ENCODE data around the gene LCNL1. TPM values are rescaled to one million over a fixed set of nuclear protein-coding genes. Genes with fewer than 3 reads are reported as not detected.

The LCNL1 gene
- total and polyA plus RNA-seq, 2 experiments from 2014 or later: 0.36 TPM; not detected in 1

GRCh38 chr9:136985027-136985602 lies 2.3 kb downstream of the LCNL1 start:
- H3K36me3 ChIP-seq: no peaks in the 10 kb centered on the region
- H3K4me3 ChIP-seq: no peak overlapping the region
- H3K27me3 ChIP-seq: peaks cover 37% of the 10 kb centered on the region
- H3K9me3 ChIP-seq (ENCODE audit: low read depth): no peaks in the 10 kb centered on the region
- TF ChIP-seq, protein P1, sequence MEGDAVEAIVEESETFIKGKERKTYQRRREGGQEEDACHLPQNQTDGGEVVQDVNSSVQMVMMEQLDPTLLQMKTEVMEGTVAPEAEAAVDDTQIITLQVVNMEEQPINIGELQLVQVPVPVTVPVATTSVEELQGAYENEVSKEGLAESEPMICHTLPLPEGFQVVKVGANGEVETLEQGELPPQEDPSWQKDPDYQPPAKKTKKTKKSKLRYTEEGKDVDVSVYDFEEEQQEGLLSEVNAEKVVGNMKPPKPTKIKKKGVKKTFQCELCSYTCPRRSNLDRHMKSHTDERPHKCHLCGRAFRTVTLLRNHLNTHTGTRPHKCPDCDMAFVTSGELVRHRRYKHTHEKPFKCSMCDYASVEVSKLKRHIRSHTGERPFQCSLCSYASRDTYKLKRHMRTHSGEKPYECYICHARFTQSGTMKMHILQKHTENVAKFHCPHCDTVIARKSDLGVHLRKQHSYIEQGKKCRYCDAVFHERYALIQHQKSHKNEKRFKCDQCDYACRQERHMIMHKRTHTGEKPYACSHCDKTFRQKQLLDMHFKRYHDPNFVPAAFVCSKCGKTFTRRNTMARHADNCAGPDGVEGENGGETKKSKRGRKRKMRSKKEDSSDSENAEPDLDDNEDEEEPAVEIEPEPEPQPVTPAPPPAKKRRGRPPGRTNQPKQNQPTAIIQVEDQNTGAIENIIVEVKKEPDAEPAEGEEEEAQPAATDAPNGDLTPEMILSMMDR (IDR thresholded peaks at IDR 0.05; ENCODE audit: low read depth, low read length): no peak
- H3K4me1 ChIP-seq (ENCODE audit: low read depth): peaks cover 22% of the 10 kb centered on the region
- no peak for DNase-seq (ENCODE audit: low read depth in 1 of 2, low spot score in 1 of 2)
- no peak overlapping the region for H3K27ac ChIP-seq

DNA sequence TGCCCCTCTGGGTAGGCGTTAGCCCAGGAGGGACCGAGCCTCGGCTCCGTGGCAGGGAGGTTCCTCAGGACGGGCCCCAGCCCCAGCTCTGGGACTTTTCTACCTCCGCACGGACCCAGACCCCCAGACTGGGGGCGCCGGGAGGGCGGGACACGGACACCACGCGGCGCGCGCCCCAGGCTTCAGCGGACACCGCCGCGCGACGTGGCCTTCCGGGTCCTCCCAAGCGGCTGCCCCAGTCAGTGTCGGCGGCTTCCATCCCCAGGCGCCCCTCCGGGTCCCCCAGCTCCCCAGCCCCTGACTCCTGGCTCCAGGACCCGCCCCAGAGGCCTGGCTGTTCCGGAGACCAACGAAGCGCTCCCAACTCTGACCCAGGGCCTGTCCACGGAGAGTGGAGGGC lies 3.1 kb downstream of the LCNL1 start:
- peaks cover 37% of the 10 kb centered on the region for H3K27me3 ChIP-seq

GRCh38 chr9:136988872-136989271 lies 6.1 kb downstream of the LCNL1 start:
- TF ChIP-seq, protein P1 (IDR thresholded peaks at IDR 0.05; ENCODE audit: low read depth, low read length): no peak
- H3K9me3 ChIP-seq (ENCODE audit: low read depth): no peaks in the 10 kb centered on the region
- H3K27ac ChIP-seq: no peak overlapping the region
- H3K4me1 ChIP-seq (ENCODE audit: low read depth): peaks cover 16% of the 10 kb centered on the region
- DNase-seq (ENCODE audit: low read depth in 1 of 2, low spot score in 1 of 2): no peak
- H3K4me3 ChIP-seq: no peak overlapping the region
- H3K27me3 ChIP-seq: peaks cover 35% of the 10 kb centered on the region
- H3K36me3 ChIP-seq: no peaks in the 10 kb centered on the region

More for the DNA sequence above, 3.1 kb downstream of the LCNL1 start:
- Histone ChIP-seq H3K4me3 (no peak overlapping the region), H3K4me1 (ENCODE audit: low read depth) (peaks cover 22% of the 10 kb centered on the region), H3K36me3 (no peaks in the 10 kb centered on the region), H3K9me3 (ENCODE audit: low read depth) (no peaks in the 10 kb centered on the region), H3K27ac (no peak overlapping the region)
- DNase-seq (ENCODE audit: low read depth in 1 of 2, low spot score in 1 of 2): no peak
- TF ChIP-seq, protein P1 (IDR thresholded peaks at IDR 0.05; ENCODE audit: low read depth, low read length): no peak

DNA sequence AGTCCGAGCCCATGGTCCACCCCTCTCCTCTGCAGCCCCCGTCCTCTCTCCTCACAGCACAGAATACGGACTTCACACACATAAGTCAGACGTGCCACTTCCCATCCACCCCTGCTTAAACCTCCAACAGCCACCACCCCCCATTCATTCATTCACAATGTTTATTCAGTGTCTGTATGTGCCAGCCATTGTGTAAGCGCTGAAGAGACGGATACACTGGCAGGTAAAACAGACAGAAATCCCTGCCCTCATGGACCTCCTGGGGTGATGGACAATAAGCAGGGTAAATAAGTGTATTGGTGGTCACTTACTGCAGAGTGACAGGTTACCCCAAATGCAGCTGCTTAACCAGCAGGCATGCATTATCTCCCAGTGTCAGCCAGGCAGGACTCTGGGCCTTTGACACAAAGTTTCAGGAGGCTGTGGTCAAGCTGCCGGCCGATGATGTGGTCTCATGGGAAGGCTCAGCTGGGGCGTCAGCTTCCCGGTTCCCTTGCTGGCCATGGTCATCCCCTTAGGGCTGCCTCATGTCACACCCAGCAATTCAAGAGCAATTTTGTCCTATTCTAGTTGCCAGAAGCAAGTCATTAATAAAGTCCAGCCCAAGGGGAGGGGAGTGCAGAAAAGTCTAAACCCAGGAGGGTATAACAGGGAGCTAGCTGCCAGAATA lies 7.6 kb downstream of the LCNL1 start:
- H3K4me1 ChIP-seq (ENCODE audit: low read depth): peaks cover 9% of the 10 kb centered on the region
- TF ChIP-seq, protein P1 (IDR thresholded peaks at IDR 0.05; ENCODE audit: low read depth, low read length): no peak
- H3K4me3 ChIP-seq: no peak overlapping the region
- H3K27me3 ChIP-seq: peaks cover 35% of the 10 kb centered on the region
- no peaks in the 10 kb centered on the region for H3K36me3 ChIP-seq
- DNase-seq (ENCODE audit: low read depth in 1 of 2, low spot score in 1 of 2): no peak
- no peak overlapping the region for H3K27ac ChIP-seq
- H3K9me3 ChIP-seq (ENCODE audit: low read depth): no peaks in the 10 kb centered on the region

- Histone ChIP-seq H3K27me3 (peaks cover 37% of the 10 kb centered on the region), H3K27ac (no peak within 1 kb of the TSS), H3K36me3 (no peaks in the 10 kb centered on the region), H3K4me1 (ENCODE audit: low read depth) (peaks cover 5% of the 10 kb centered on the region), H3K9me3 (ENCODE audit: low read depth) (no peaks in the 10 kb centered on the region), H3K4me3 (peak within 1 kb of the TSS; percentile 58)
- DNase-seq (ENCODE audit: low read depth in 1 of 2, low spot score in 1 of 2): peak; percentile 92 to 96
- TF ChIP-seq, protein P1 (IDR thresholded peaks at IDR 0.05; ENCODE audit: low read depth, low read length): no peak
Measured at GRCh38 chr9:136991993-136992818, 9.4 kb downstream of the LCNL1 start, which contains the start of gene PAXX. Gene PAXX (plus strand): TSS chr9:136992422. CDS start chr9:136992444, 22 bp downstream.

Measured in cardiac muscle cell (in vitro differentiated cells and primary cell).